NCI-H2227 (cell line): Measurements from ENCODE around the gene IMP4.

Experiments used
- DNase-seq: peaks from one replicate; lab custom pipeline; 2025; ENCODE audit not compliant: unreplicated experiment; lab: John Stamatoyannopoulos, UW

The IMP4 gene

GRCh38 chr2:130336150-130336876 is 6.4 kb upstream of the IMP4 start:
- peak; percentile 70 for DNase-seq

DNA sequence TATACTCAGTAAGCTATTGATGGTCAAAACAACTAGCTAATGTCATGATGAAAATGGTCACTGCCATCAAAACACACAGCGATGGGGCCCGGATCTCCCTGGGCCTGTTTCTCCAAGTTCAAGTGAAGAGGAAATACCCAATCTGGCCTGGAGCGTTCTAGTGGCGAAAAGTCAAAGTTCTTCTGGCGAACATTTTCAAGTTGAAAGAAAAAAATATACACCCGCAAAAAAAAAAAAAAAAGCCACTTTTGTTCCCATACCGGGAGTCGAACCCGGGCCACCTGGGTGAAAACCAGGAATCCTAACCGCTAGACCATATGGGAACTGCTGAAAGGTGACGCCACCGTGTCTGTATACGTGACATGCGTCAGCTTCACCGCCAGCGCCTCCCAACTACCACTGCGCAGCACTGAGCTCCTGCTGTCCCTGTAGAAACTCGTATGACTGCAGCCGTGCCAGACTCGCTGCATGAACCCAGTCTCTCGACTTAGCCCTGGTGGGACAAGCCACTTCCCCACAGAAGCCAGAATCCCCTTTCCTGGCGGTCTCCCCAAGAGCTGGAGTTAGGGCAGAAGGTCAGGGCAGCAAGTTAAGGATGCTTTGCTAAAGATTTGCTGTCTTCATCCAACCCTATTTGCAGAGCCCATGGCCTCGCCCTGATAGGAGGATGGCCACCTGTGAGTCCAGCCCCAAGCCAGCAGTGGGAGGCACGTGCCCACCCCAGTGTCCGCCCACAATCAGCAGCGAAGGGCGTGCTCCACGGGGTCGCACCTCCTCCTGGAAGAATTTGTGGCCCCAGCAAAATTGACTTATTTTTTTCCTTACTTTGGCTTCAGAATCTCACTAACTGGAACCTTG is 5.6 kb upstream of the IMP4 start:
- peak; percentile 92 for DNase-seq

GRCh38 chr2:130337735-130338325 is 4.9 kb upstream of the IMP4 start:
- DNase-seq = no peak

- DNase-seq = no peak
Measured at GRCh38 chr2:130338793-130339345, 3.8 kb upstream of the IMP4 start.

GRCh38 chr2:130339885-130340745 is 2.6 kb upstream of the IMP4 start:
- DNase-seq = no peak

DNA sequence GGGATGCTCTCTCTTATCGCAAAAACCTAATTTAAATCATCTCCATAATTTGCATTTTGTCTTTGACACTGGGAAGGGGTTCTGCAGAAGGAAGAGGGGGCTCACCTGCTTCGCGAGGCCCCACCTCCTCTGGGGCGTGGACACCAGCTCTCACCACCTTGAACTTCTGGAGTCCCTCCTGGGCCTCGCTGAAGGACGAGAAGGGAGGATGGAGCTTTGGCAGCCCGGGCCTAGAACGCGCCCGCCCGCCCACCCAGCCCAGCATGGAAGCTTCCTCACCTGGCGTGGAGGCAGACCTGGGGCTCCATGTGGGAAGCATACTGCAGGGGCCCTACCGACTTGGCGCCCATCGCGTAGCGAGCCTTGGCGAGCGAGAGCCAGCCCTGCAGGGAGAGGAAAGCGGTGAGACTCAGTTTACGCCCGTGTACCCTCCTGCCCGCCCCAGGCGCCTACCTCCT is 1.1 kb upstream of the IMP4 start:
- DNase-seq = peak; percentile 59

DNA sequence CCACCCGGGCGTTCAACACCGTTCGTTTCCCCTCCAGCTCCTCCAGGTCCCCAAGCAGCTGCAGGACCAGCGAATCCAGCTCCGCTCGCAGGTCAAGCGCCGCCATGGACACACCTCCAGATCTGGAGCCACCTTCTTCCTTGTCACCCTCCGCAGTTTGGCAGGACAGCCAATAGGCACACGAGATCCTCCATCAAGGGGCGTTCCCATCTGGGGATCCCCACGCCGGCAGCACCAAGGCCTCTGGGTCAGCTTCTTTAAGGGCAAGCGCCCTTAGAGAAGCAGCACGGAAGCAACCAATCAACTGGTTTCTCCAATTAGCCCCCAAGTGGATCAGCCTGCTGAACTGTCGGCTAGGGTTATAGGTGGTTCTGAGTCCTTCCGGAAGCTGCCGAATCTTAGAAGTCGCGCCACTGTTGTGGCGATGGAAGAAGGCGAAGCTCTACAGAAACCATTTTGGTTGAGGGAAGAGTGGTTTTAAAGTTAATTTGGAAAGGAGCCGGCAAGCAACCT is 621 bp upstream of the IMP4 start:
- peak; percentile 96 for DNase-seq

GRCh38 chr2:130344578-130344977 is 1.9 kb downstream of the IMP4 start:
- no peak for DNase-seq

DNA sequence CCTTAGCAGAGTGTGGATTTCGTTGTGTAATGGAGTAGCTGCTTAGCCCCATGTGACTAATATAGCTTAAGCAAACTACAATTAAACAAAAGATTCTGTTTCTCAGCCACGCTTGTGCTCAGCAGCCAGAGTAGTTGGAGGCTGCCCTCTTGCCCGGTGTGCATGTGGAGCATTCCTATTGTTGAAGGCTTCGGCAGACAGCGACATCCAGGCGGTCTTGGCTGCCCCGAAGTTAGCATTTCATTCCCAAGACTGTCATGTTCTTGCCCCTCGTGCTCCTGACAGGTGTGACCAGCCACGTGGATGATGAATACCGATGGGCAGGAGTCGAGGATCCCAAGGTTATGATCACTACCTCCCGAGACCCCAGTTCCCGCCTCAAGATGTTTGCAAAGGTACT is 2.4 kb downstream of the IMP4 start:
- DNase-seq = no peak

GRCh38 chr2:130345611-130346010 is 2.9 kb downstream of the IMP4 start:
- DNase-seq = no peak

- DNase-seq = no peak
Measured at GRCh38 chr2:130346041-130346740, 3.5 kb downstream of the IMP4 start.

DNA sequence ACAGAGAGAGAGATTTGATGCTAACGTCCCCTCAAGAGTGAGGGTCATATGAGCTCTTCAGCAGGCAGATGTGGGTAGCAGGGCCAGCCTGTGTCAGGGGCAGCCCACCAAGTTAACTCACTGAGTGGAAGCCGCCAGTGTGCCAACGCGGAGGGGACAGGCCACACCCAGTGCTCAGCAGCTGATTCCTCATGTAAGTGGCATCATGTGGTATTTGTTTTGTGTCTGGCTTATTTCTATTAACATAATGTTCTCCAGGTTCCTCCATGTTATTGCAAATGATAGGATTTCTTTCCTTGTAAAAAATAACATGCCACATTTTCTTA is 4.0 kb downstream of the IMP4 start:
- DNase-seq = no peak

DNA sequence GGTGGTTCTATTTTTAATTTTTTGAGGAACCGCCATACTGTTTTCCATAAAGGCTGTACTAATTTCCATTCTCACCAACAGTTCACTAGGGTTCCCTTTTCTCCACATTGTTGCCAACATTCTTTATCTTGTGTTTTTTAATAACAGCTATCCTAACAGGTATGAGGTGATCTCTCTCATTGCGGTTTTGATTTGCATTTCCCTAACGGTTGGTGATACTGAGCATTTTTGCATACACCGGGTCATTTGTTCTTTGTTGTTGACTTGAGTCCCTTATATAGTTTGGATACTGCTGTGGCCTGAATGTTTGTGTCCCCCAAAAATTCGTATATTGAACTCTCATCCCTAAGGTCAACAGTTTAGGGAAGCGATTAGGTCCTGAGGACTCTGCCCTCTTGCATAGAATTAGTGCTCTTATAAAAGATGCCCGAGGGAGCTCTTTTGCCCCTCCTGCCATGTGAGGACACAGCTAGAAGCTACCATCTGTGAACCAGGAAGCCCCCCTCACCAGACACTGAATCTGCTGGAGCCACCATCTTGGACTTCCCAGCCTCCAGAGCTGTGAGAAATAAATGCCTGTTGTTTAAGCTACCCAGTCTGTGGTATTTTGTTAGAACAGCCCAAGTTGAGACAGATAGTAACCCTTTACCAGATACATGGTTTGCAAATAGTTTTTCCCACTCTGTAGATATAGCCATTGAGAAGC is 4.7 kb downstream of the IMP4 start:
- no peak for DNase-seq

GRCh38 chr2:130349174-130349573 is 6.5 kb downstream of the IMP4 start:
- no peak for DNase-seq

DNA sequence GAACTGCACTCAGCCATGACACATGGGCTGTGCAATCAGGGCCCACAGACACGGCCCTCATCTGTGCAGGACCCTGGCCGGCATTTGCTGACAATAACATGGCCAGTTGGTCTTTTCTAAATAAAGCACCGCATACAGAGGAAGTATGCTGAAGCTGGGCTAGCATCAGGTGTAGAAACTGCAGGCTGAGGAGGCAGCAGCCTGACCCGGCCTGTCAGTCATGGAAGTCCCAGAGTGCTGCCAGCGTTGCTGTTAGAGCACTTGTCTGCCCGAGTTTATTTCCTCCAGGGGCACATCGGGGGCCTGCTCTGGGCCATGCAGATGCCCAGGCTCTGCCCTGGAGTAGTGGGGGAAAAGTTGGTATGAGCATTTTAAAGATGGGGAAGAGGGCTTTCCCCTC is 9.0 kb downstream of the IMP4 start:
- no peak for DNase-seq

DNA sequence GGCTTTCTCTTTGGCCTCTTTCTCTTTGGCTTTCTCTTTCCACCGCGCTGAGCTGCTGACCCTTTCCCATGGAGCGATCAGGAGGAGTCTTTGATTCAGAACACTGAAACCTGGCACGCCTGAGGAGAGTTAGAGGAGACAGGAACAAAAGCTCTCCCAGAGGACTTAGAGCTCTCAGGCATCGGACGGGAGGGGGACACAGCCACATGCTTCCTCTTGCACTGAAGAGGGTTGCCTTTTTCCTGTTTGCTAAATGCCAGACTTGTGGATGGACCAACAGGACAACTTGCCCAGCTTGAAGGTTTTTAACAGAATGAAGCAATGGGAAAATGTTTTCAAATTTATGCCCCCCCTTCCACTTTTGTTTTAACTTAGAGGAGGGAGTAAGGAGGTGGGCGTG is 9.5 kb downstream of the IMP4 start:
- no peak for DNase-seq

DNA sequence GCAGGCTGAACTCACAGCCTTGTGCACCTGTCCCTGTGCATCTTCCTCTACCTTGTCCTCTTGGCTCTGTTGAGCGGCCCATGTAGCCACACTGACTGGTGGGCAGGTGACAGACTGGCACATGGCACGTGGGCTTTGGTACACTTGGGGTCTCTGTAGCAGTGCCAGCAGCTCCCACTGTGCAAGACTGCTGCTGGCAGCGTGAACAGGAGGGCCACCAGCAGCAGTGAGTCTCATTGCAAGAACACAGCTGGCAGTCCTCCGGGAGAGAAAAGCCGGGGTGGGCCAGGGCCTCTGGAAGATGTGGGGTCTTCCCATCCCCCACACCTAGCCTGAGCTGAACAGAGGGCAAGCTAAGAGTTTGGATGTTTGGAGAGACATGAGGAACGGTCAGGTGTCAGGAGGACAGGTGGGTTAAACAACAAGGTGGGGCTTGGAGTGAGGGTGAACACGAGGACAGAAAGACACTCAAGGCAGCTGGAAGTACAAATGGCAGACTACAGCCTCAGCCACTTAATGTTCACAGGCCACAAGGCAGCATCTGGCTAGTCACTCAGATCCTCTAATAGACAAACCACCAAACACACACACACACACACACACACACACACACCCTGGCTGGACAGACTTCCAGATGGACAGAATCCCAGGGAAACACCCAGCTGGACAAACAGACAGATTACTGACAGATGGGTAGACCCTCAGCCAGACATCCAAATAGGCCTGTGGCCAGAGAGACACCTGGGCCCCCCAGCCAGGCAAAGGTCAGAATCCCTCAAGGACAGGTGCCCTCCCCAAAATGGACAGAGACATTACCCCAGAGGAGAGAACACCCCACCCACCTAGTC is 10.8 kb downstream of the IMP4 start:
- DNase-seq = no peak

DNA sequence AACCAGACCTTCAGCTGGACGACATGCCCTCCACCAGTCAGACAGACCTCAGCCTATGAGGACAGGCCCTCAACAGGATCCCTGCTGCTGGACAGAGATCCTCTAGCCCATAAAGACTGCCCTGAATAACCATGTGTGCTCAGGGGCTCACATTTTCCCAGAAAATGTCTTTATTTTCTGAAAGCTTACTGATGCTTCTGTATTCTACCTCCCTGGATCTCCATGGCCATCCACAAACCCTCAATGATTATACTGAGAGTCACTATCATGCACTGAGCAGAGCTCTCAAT is 11.4 kb downstream of the IMP4 start:
- no peak for DNase-seq

DNA sequence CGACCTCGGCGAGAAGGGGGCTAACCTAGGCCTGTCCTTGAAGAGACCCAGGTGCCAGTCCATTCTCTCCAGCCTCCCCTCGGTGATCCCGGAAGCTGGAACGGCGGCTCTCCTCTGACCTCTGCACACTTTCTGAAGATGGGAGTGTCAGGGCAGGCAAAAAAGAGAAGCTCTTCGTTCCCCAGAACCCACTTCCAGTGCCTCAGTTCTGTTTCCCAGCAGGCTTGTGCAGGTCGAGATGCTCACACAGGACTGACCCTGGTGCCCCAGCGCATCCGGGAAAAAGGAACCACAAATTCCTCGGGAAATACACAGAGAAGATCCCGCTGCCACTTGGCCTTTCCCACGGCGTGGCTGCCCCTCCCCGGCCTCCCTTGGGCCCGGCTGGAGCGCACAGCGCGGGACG is 12.5 kb downstream of the IMP4 start:
- DNase-seq = no peak
